CD4-positive, alpha-beta T cell (primary cell): ENCODE measurements around the gene DDX1. TPM values are rescaled to one million over a fixed set of nuclear protein-coding genes. Genes with fewer than 3 reads are reported as not detected.

Experiments used
- ATAC-seq: fragments of 200-7000 bp; cut with Tn5 transposase; one replicate; pipeline ENCODE4 v1.10.0; 2022; ENCODE audit warnings: mild to moderate bottlenecking; ENCODE audit not compliant: poor library complexity
- CTCF ChIA-PET: fragments of 350-600 bp; sonication (Branson Sonifier 250); formaldehyde crosslinking; loops from one replicate; lab custom pipeline; 2021; ENCODE audit warnings: antibody characterized with exemption, inconsistent platforms; lab: Charles Lee
- POLR2A ChIA-PET: fragments of 350-600 bp; sonication (Branson Sonifier 250); formaldehyde crosslinking; loops from one replicate; lab custom pipeline; 2021; ENCODE audit warnings: antibody characterized with exemption, inconsistent platforms; lab: Charles Lee
- DNase-seq, 14 experiments: peaks; one replicate each; pipeline ENCODE4 v3.0.0-alpha.2; 2013 to 2020; ENCODE audit warnings: mixed read lengths in 2 of 14
- H3K27ac ChIP-seq, 2 donors: one replicate each; pipeline versions ENCODE4 v1.5.1 to v1.7.0; 2013; ENCODE audit warnings: low read length in 2 of 2, low read depth in 1 of 2, mild to moderate bottlenecking in 1 of 2
- H3K27me3 ChIP-seq, 2 experiments: 1 replicate in 1 of 2; 2 replicates in 1 of 2; pipeline versions ENCODE4 v1.6.1 to v1.7.0; 2013; ENCODE audit warnings: low read length in 2 of 2, control low read depth in 1 of 2, mild to moderate bottlenecking in 1 of 2, moderate library complexity in 1 of 2; ENCODE audit not compliant: insufficient read depth in 2 of 2, control insufficient read depth in 1 of 2
- H3K36me3 ChIP-seq: one replicate; pipeline ENCODE4 v1.6.1; 2013; ENCODE audit warnings: low read length, control low read depth; ENCODE audit not compliant: insufficient read depth
- H3K4me1 ChIP-seq: one replicate; pipeline ENCODE4 v1.6.1; 2013; ENCODE audit warnings: low read length, control low read depth; ENCODE audit not compliant: insufficient read depth
- H3K4me3 ChIP-seq: one replicate; pipeline ENCODE4 v1.5.1; 2013; ENCODE audit warnings: mild to moderate bottlenecking, low read length, moderate library complexity
- H3K9me3 ChIP-seq, 2 experiments: 1 replicate in 1 of 2; 2 replicates in 1 of 2; pipeline versions ENCODE4 v1.6.1 to v1.7.0; 2013; ENCODE audit warnings: low read length in 2 of 2, mild to moderate bottlenecking in 2 of 2, control low read depth in 1 of 2, moderate library complexity in 1 of 2; ENCODE audit not compliant: control insufficient read depth in 1 of 2, insufficient read depth in 1 of 2
- H3K27ac Mint-ChIP-seq: one replicate; pipeline ENCODE4 v1.8.0; 2020; ENCODE audit warnings: mixed read lengths
- H3K27me3 Mint-ChIP-seq: one replicate; pipeline ENCODE4 v1.8.0; 2021; ENCODE audit warnings: mixed read lengths
- H3K36me3 Mint-ChIP-seq: one replicate; pipeline ENCODE4 v1.8.0; 2021; ENCODE audit warnings: low read depth, mixed read lengths
- H3K4me1 Mint-ChIP-seq: one replicate; pipeline ENCODE4 v1.8.0; 2021; ENCODE audit warnings: low read depth, mixed read lengths
- H3K4me3 Mint-ChIP-seq: one replicate; pipeline ENCODE4 v1.8.0; 2020; ENCODE audit warnings: mild to moderate bottlenecking, mixed read lengths
- H3K9me3 Mint-ChIP-seq: one replicate; pipeline ENCODE4 v1.8.0; 2020; ENCODE audit warnings: mixed read lengths
- CTCF ChIP-seq: fragments of 200-600 bp; IDR thresholded peaks from one replicate; pipeline ENCODE4 v1.8.0; 2022; ENCODE audit warnings: antibody characterized with exemption, mild to moderate bottlenecking
- intact Hi-C, 2 experiments: fragments of 100-400 bp; cut with DNase I in 1 of 2; cut with micrococcal nuclease in 1 of 2; formaldehyde crosslinking; loops; one replicate each; pipeline versions ENCODE4 v1.15.1 to v1.9.0; 2023 to 2025; cut with DNase I, micrococcal nuclease
- total RNA-seq, 174 experiments: library from RNA in 2 of 174; stranded (reverse) in 2 of 174; gene quantifications; one replicate each; pipeline ENCODE4 v1.2.3 and lab custom pipeline; 2021 to 2026

Gene DDX1
- total RNA-seq, 2 experiments from 2014 or later = 48.8 to 50.1 TPM

GRCh38 chr2:15565392-15565791 is 26.3 kb upstream of the DDX1 start:
- no peak for ATAC-seq
- POLR2A ChIA-PET = no interaction called here
- intact Hi-C loops = no loop called here
- Histone ChIP-seq H3K36me3 (no peaks in the 10 kb centered on the region), H3K4me3 (no peak overlapping the region), H3K27me3 (no peaks in the 10 kb centered on the region), H3K4me1 (peaks cover 5% of the 10 kb centered on the region), H3K9me3 (no peaks in the 10 kb centered on the region), H3K27ac (no peak overlapping the region)
- CTCF ChIA-PET = no interaction called here
- Mint-ChIP-seq H3K9me3 (no peaks in the 10 kb centered on the region), H3K4me3 (no peak overlapping the region), H3K27ac (no peak overlapping the region), H3K36me3 (peaks cover 13% of the 10 kb centered on the region), H3K27me3 (peaks cover 5% of the 10 kb centered on the region), H3K4me1 (peaks cover 29% of the 10 kb centered on the region)
- DNase-seq = no peak
- TF ChIP-seq CTCF = no peak

- Histone ChIP-seq H3K36me3 (no peaks in the 10 kb centered on the region), H3K27ac (no peak overlapping the region), H3K9me3 (no peaks in the 10 kb centered on the region), H3K4me1 (peaks cover 3% of the 10 kb centered on the region), H3K4me3 (no peak overlapping the region), H3K27me3 (no peaks in the 10 kb centered on the region)
- TF ChIP-seq CTCF = no peak
- peaks cover 5% of the 10 kb centered on the region for H3K27me3 Mint-ChIP-seq
- H3K4me1 Mint-ChIP-seq = peaks cover 24% of the 10 kb centered on the region
- intact Hi-C loops = no loop called here
- ChIA-PET POLR2A (no interaction called here), CTCF (interaction anchor here (1.0 kb wide), 1 partner anchor 11 kb away, joined by 5 read pairs; no protein-coding TSS in a partner anchor)
- no peak overlapping the region for H3K27ac Mint-ChIP-seq
- peaks cover 5% of the 10 kb centered on the region for H3K36me3 Mint-ChIP-seq
- no peaks in the 10 kb centered on the region for H3K9me3 Mint-ChIP-seq
- H3K4me3 Mint-ChIP-seq = no peak overlapping the region
- ATAC-seq (no peak), DNase-seq (no peak)
Observed at GRCh38 chr2:15565994-15566671, 25.5 kb upstream of the DDX1 start.

GRCh38 chr2:15566912-15567311 is 24.8 kb upstream of the DDX1 start:
- Mint-ChIP-seq H3K9me3 (no peaks in the 10 kb centered on the region), H3K36me3 (no peaks in the 10 kb centered on the region), H3K27ac (no peak overlapping the region), H3K27me3 (peaks cover 5% of the 10 kb centered on the region), H3K4me3 (no peak overlapping the region), H3K4me1 (peaks cover 16% of the 10 kb centered on the region)
- ATAC-seq (no peak), DNase-seq (no peak)
- intact Hi-C loops = no loop called here
- POLR2A ChIA-PET = no interaction called here
- no peak overlapping the region for H3K27ac ChIP-seq
- H3K9me3 ChIP-seq = no peaks in the 10 kb centered on the region
- H3K36me3 ChIP-seq = no peaks in the 10 kb centered on the region
- CTCF ChIA-PET = interaction anchor here (1.0 kb wide), 1 partner anchor 10 kb away, joined by 5 read pairs; no protein-coding TSS in a partner anchor
- TF ChIP-seq CTCF = no peak
- no peak overlapping the region for H3K4me3 ChIP-seq
- no peaks in the 10 kb centered on the region for H3K27me3 ChIP-seq
- H3K4me1 ChIP-seq = peaks cover under 1% of the 10 kb centered on the region
